Measurements from ENCODE around the gene PPP1R12A. TPM values are rescaled to one million over a fixed set of nuclear protein-coding genes. Genes with fewer than 3 reads are reported as not detected.

Gene PPP1R12A
- total RNA-seq, 4 donors from 2014 or later: 79.2 to 276 (median 92.6) TPM

DNA sequence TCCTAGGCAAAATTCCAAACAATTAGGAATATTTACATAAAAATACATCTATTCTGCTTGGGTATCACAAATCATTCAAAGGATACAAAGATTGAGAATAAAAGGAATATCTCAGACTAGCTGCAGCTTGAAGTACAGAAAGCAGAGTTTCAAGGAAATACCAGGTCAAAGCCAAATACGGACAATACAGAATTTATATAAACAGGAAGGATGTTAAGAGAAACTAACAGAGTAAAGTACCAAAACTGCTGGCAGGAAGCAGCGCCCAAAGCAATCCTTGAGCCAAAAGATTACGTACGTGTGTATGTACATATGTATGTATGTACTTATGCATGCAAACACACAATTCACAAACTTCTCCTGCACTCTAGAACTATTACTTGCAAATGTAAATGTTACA lies 86.6 kb downstream of the PPP1R12A start:
- no peak overlapping the region for H3K27ac ChIP-seq

GRCh38 chr12:79847417-79847816 lies 87.5 kb downstream of the PPP1R12A start:
- Histone ChIP-seq H3K36me3 (peaks cover 0 to 17% (median 0%) of the 10 kb centered on the region in 3 donors), H3K4me3 (no peak overlapping the region), H3K27ac (no peak overlapping the region), H3K27me3 (no peaks in the 10 kb centered on the region), H3K4me1 (peaks cover 0 to 9% (median 0%) of the 10 kb centered on the region in 4 donors), H3K9me3 (no peaks in the 10 kb centered on the region)
- TF ChIP-seq, protein P1, sequence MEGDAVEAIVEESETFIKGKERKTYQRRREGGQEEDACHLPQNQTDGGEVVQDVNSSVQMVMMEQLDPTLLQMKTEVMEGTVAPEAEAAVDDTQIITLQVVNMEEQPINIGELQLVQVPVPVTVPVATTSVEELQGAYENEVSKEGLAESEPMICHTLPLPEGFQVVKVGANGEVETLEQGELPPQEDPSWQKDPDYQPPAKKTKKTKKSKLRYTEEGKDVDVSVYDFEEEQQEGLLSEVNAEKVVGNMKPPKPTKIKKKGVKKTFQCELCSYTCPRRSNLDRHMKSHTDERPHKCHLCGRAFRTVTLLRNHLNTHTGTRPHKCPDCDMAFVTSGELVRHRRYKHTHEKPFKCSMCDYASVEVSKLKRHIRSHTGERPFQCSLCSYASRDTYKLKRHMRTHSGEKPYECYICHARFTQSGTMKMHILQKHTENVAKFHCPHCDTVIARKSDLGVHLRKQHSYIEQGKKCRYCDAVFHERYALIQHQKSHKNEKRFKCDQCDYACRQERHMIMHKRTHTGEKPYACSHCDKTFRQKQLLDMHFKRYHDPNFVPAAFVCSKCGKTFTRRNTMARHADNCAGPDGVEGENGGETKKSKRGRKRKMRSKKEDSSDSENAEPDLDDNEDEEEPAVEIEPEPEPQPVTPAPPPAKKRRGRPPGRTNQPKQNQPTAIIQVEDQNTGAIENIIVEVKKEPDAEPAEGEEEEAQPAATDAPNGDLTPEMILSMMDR (IDR thresholded peaks at IDR 0.05): no peak
- no peak for TF ChIP-seq POLR2A (IDR thresholded peaks at IDR 0.05)
- DNase-seq: no peak

More for the DNA sequence above, 86.6 kb downstream of the PPP1R12A start:
- no peaks in the 10 kb centered on the region for H3K27me3 ChIP-seq
- H3K4me1 ChIP-seq: peaks cover 0 to 9% (median 0%) of the 10 kb centered on the region in 4 donors
- TF ChIP-seq, protein P1 (IDR thresholded peaks at IDR 0.05): no peak
- TF ChIP-seq POLR2A (IDR thresholded peaks at IDR 0.05): no peak
- no peak for DNase-seq
- peaks cover 0 to 11% (median 0%) of the 10 kb centered on the region in 3 donors for H3K36me3 ChIP-seq
- H3K9me3 ChIP-seq: no peaks in the 10 kb centered on the region
- no peak overlapping the region for H3K4me3 ChIP-seq

DNA sequence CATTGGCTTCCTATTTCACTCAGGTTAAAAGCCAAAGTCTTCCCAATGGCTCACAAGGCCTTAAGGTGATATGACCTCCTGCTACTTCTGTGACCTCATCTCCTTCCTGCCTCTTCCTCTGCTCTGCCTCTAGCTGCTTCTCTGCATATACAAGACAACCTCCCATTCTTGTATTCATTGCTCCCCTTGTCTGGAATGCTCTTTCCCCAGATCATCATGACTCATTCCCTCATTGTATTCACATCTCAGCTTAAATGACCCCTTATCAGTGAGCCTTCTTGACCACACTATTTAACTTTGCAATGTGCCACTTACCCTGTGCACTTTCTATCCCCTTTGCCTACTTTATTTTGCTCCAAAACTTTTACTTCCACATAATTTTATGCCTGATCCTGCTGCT lies 90.2 kb downstream of the PPP1R12A start:
- H3K27ac ChIP-seq: no peak overlapping the region
- H3K36me3 ChIP-seq: peaks cover 0 to 17% (median 0%) of the 10 kb centered on the region in 3 donors
- H3K4me1 ChIP-seq: peaks cover 0 to 9% (median 0%) of the 10 kb centered on the region in 4 donors
- no peaks in the 10 kb centered on the region for H3K9me3 ChIP-seq
- no peak overlapping the region for H3K4me3 ChIP-seq
- H3K27me3 ChIP-seq: no peaks in the 10 kb centered on the region
- TF ChIP-seq, protein P1 (IDR thresholded peaks at IDR 0.05): no peak
- TF ChIP-seq POLR2A (IDR thresholded peaks at IDR 0.05): no peak
- DNase-seq: no peak

DNA sequence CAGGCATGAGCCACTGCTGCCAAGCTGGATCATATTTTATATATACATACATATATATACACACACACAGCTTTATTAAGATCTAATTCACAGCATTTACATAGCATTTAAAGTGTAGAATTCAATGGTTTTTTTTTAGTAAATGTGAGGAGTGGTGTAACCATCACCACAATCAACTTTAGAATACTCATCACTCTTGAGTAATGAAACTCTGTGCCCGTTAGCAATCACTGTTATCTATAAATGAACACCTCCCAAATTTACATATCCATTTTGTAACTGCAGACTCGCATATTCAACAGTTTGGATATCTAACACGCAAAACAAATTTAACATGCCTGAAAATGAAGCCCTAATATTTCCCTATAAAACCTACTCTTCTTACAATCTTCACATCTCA lies 90.9 kb downstream of the PPP1R12A start:
- Histone ChIP-seq H3K27ac (no peak overlapping the region), H3K27me3 (no peaks in the 10 kb centered on the region), H3K36me3 (peaks cover 0 to 22% (median 0%) of the 10 kb centered on the region in 3 donors), H3K9me3 (no peaks in the 10 kb centered on the region), H3K4me3 (no peak overlapping the region), H3K4me1 (peaks cover 0 to 9% (median 0%) of the 10 kb centered on the region in 4 donors)
- no peak for TF ChIP-seq POLR2A (IDR thresholded peaks at IDR 0.05)
- TF ChIP-seq, protein P1 (IDR thresholded peaks at IDR 0.05): no peak
- no peak for DNase-seq

DNA sequence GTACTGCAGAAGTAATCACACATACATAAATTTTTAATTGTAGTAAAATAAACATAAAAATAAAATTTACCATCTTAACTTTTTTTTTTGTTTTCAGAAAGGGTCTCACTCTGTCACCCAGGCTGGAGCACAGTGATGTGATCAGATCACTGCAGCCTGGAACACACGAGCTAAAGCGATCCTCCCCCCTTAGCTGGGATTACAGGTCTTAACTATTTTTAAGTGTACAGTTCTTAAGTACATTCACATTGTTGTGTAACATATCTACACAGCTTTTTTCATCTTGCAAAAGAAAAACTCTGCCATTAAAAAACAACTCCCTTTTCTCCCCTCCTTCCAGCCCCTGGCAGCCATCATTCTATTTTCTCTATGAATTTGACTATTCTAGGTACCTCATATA lies 92.3 kb downstream of the PPP1R12A start:
- Histone ChIP-seq H3K4me1 (no peaks in the 10 kb centered on the region), H3K27ac (no peak overlapping the region), H3K4me3 (no peak overlapping the region), H3K9me3 (no peaks in the 10 kb centered on the region), H3K27me3 (no peaks in the 10 kb centered on the region), H3K36me3 (peaks cover 0 to 32% (median 0%) of the 10 kb centered on the region in 3 donors)
- TF ChIP-seq, protein P1 (IDR thresholded peaks at IDR 0.05): no peak
- TF ChIP-seq POLR2A (IDR thresholded peaks at IDR 0.05): no peak
- no peak for DNase-seq

DNA sequence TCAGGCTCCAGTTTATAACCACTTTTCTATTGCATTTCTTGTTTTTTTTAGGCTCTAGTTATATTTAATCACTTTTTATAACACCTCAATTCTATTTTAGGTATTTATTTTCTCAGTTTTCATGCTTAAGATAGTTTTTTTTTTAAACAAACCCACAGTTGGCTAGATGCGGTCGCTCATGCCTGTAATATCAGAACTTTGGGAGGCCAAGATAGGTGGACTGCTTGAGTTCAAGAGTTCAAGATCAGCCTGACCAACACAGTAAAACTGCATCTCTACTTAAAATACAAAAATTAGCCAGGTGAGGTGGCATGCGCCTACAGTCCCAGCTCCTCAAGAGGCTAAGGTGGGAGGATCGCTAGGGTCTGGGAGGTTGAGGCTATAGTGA lies 93.0 kb downstream of the PPP1R12A start:
- Histone ChIP-seq H3K4me1 (no peaks in the 10 kb centered on the region), H3K9me3 (no peaks in the 10 kb centered on the region), H3K4me3 (no peak overlapping the region), H3K36me3 (peaks cover 0 to 32% (median 0%) of the 10 kb centered on the region in 3 donors), H3K27me3 (no peaks in the 10 kb centered on the region), H3K27ac (no peak overlapping the region)
- TF ChIP-seq, protein P1 (IDR thresholded peaks at IDR 0.05): no peak
- TF ChIP-seq POLR2A (IDR thresholded peaks at IDR 0.05): no peak
- no peak for DNase-seq

Data from Peyer's patch (tissue), 4 donors.